ENCODE data around the gene PACSIN2.

DNA sequence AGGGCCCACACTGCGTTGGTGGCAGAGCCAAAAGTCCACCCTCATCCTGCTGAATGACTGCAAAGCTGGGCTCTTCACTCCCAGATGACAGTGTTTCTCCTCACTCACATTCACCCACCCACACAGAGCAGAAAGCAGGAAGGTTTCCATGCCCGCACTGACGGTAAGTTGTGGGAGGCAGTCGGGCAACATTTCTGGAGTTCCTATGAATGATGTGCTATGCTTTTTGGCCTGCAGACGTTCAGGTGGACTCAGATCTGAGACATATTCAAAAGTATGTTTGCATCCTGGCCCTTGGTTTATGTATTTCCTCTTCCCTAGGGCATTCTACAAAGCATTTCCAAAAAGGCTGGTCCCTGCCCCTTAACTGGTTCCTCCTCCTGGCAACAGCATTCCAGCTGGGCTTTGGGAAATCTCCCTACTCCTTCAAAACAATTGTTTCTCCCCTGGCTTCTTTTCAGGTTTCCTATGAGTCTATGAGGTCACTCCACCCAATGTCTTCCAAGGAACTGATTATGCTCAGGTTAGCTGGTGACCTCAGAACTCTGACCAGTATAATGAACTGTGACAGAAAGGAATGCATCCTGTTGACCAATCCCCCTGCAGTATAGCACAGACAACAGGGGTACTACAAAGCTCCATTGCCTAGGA lies 36.4 kb downstream of the PACSIN2 start:
- TF ChIP-seq GATA2 (IDR thresholded peaks at IDR 0.05; ENCODE audit: low read depth, low read length) (no peak), GATA3 (IDR thresholded peaks at IDR 0.05; ENCODE audit: low read depth, low read length) (no peak)
